H54 (cell line): ENCODE data around the gene PTPRU.

Experiments used
- DNase-seq: peaks from one replicate; pipeline ENCODE4 v3.0.0; 2011; ENCODE audit warnings: low spot score, mixed read lengths; ENCODE audit not compliant: insufficient read length
- FAIRE-seq: peaks from 3 replicates; lab custom pipeline; 2011; peaks lifted over from hg19 to GRCh38; lab: Jason Lieb, UNC
- POLR2A ChIP-seq: IDR thresholded peaks from 2 replicates; pipeline ENCODE4 v1.6.1; 2011; ENCODE audit warnings: low read depth, mild to moderate bottlenecking, low read length

The PTPRU gene

GRCh38 chr1:29278124-29278523, 41.8 kb downstream of the PTPRU start:
- FAIRE-seq (no peak), DNase-seq (no peak)
- TF ChIP-seq POLR2A: no peak

- TF ChIP-seq POLR2A: no peak
- DNase-seq: no peak
- no peak for FAIRE-seq
Measured at GRCh38 chr1:29279406-29279805, 43.1 kb downstream of the PTPRU start.

GRCh38 chr1:29279951-29280391, 43.6 kb downstream of the PTPRU start:
- FAIRE-seq (no peak), DNase-seq (no peak)
- TF ChIP-seq POLR2A: no peak

- DNase-seq: no peak
- peak; percentile 81 for FAIRE-seq
- TF ChIP-seq POLR2A: no peak
Measured at GRCh38 chr1:29280409-29281131, 44.2 kb downstream of the PTPRU start.

GRCh38 chr1:29281571-29281970, 45.2 kb downstream of the PTPRU start:
- no peak for TF ChIP-seq POLR2A
- FAIRE-seq: no peak
- no peak for DNase-seq

- FAIRE-seq: no peak
- TF ChIP-seq POLR2A: no peak
- DNase-seq: no peak
Measured at GRCh38 chr1:29282135-29282923, 46.0 kb downstream of the PTPRU start.

- TF ChIP-seq POLR2A: no peak
- FAIRE-seq: peak; percentile 90
- DNase-seq: peak; percentile 76
Measured at GRCh38 chr1:29282924-29283803, 46.8 kb downstream of the PTPRU start.

- FAIRE-seq (no peak), DNase-seq (no peak)
- no peak for TF ChIP-seq POLR2A
Measured at GRCh38 chr1:29283804-29284195, 47.5 kb downstream of the PTPRU start.

GRCh38 chr1:29284286-29284960, 48.1 kb downstream of the PTPRU start:
- DNase-seq (no peak), FAIRE-seq (no peak)
- no peak for TF ChIP-seq POLR2A

- no peak for FAIRE-seq
- TF ChIP-seq POLR2A: no peak
Measured at GRCh38 chr1:29284961-29285560, 48.7 kb downstream of the PTPRU start.

GRCh38 chr1:29285771-29286170, 49.4 kb downstream of the PTPRU start:
- FAIRE-seq: no peak
- TF ChIP-seq POLR2A: no peak

More at GRCh38 chr1:29284961-29285560, 48.7 kb downstream of the PTPRU start:
- DNase-seq: no peak

GRCh38 chr1:29286194-29286767, 50.0 kb downstream of the PTPRU start:
- no peak for TF ChIP-seq POLR2A
- no peak for DNase-seq
- no peak for FAIRE-seq

More at GRCh38 chr1:29285771-29286170, 49.4 kb downstream of the PTPRU start:
- DNase-seq: no peak
